Activated CD4-positive, alpha-beta T cell treated with anti-CD3 and anti-CD28 coated beads, Interleukin-2, amount 50 U/mL, for 24 hours (primary cell): Measurements from ENCODE around the gene ELF3.
"Not testable (repeated sequence)": the region's sequence is repeated elsewhere in the genome, so short reads cannot be mapped to it uniquely, and the experiment has no call there.

Experiments
- DNase-seq, 2 donors: peaks; one replicate each; pipeline ENCODE4 v3.0.0-alpha.2; 2020; ENCODE audit warnings: low read depth in 1 of 2, low spot score in 1 of 2

Gene ELF3

DNA sequence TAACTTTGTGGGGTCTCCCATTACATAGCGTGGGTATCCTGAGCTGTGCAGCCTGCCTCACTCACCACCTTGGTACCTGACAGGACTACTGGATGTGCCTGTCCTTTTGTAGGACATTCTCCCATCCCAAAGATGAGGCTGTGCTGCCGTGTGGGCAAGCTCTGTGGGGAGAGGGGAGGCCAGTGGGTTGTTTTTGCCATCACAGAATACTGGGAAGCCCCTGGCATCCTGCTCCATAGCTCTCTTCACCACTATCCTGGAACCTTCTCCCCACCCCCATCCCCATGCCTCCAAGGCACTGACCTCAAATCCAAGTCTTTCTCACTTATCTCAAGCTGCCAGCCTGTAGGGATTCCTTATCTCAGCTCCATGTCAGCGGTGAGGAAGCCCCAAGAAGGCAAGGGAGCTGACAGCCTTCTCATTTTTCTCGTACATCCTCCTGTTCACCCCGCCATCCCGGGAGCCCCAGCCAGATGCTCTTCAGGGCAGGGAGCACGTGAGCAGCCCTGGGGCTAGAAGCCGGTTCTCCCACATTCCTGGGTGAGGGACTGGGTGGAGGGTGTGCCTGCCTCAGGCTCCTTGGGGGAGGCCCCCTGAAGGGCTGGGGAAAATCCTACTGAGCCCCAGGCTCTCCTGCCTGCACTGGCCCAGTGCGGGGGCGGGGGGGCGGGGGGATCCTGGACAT, 2.4 kb upstream of the ELF3 start:
- no peak for DNase-seq

DNA sequence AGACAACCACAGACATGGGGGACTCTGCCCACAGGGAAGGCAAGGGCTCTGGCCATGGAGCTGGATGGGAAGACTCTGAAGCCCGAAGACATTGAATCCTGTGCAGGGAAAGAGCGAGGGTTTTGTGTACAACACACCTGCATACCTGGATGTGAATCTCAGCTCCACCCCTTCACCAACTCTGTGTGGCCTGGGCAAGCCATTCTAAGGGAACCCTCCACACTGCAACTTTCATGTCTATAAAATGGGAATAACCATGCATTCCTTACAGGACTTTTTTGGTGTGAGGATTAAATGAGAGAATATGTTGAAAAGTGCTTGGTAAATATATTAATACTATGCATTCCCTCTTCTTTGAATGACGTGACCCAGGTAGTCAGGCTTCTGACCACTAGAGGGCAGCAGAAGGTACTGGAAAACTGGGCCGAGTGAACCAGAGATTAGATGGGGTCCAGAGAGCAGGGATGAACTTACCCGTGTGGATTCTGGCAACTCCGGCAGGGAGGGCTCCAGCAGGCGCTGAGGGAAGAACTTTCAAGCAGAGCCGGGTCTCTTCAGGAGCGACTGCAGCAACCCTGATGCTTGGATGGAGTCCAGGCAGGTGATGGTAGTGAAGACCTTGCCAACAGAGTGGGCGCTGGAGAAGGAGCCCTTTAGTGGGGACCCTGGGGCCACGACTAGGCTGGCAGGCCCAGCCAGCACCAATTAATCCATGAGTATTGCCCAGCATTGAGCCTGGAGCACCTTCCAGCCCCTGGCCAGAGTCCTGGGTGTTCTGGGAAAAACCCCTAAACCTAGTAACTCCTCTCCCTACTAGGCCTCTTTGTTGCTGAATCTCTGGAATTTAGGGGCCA, 834 bp upstream of the ELF3 start:
- DNase-seq, result peak; percentile 31 to 67

DNA sequence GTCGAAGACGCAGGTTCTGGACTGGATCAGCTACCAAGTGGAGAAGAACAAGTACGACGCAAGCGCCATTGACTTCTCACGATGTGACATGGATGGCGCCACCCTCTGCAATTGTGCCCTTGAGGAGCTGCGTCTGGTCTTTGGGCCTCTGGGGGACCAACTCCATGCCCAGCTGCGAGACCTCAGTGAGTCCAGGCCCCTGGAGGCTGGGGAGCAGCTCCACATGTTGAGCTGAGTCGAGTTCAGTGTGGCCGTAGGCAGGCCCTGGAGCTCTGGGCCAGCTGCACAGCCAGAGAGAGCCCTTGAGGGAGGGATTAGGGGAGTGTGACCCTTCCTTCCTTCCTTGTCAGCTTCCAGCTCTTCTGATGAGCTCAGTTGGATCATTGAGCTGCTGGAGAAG, 1.6 kb downstream of the ELF3 start:
- no peak for DNase-seq

DNA sequence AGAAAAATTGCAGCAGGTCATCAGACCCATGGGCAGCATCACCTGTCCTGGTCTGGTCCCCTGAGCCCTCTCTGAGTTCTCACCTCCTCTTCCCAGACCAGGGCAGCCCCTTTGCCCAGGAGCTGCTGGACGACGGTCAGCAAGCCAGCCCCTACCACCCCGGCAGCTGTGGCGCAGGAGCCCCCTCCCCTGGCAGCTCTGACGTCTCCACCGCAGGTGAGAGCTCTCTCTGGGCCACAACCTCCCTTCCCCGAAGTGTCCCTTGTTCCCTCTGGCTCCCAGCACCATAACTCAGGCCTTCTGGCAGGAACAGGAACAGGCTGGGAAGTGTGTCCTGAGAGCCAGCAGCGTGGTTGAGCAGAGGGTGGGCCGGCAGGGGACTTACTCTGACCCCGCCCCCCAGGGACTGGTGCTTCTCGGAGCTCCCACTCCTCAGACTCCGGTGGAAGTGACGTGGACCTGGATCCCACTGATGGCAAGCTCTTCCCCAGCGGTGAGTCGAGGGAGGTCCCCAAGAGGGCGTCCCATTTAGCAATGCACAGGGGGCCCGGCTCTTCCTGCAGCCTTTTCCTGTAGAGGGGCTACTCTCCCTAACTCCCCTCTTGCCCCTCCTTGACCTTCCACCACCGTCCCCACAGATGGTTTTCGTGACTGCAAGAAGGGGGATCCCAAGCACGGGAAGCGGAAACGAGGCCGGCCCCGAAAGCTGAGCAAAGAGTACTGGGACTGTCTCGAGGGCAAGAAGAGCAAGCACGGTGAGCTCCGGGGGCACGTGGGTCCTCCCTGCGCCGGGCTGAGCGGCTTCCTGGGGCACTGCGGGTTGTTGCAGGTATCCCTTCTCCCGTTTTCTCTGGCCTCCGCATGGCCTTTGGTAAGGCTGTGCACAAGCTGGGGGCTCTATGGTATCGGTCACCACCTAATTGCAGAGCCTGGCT, 2.4 kb downstream of the ELF3 start:
- no peak for DNase-seq

DNA sequence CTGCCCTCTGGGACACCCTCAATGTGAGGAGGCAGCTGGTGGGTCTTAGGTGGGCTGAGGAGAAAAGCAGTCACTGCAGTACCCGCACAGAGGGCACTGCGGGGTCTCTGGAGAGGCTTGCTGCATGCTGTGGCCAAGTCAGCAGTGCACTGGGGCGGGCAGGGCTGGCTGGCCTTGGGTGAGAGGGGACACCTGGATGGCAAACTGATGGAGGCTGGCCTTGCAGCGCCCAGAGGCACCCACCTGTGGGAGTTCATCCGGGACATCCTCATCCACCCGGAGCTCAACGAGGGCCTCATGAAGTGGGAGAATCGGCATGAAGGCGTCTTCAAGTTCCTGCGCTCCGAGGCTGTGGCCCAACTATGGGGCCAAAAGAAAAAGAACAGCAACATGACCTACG, 3.2 kb downstream of the ELF3 start:
- no peak for DNase-seq

DNA sequence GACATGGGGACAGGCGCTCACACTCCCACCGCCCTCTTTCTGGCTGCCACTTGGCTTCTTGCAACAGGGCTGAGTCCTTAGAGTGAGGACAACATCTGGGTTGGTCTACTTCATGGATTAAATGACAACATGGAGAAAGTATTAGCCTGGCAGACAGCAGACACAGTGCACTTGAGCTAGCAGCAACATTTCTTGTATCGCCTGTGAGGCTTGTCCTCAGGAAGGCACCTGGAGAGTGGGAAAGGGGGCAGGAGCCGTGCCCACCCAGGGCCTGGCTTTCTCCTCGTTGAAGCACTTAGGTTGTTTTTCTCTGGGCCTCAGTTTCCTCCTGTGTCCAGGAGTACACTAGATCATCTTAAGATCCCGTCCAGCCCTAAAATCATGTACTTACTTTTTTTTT, 3.7 kb downstream of the ELF3 start:
- no peak for DNase-seq

DNA sequence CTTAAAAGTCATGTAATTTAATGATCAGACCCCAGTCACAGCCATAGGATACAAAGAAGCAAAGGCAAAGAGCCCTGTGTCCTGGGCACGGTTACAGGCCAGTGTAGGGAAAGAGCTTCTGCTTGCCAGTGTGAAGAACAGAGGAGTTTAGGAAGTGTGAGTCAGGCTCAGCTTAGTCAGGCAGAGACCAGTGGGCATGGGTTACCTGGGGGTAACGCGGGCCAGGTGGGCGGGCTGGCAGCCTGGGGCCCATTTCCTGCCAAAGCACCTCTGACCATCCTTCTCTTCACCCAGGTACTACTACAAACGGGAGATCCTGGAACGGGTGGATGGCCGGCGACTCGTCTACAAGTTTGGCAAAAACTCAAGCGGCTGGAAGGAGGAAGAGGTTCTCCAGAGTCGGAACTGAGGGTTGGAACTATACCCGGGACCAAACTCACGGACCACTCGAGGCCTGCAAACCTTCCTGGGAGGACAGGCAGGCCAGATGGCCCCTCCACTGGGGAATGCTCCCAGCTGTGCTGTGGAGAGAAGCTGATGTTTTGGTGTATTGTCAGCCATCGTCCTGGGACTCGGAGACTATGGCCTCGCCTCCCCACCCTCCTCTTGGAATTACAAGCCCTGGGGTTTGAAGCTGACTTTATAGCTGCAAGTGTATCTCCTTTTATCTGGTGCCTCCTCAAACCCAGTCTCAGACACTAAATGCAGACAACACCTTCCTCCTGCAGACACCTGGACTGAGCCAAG, 4.7 kb downstream of the ELF3 start:
- no peak for DNase-seq

DNA sequence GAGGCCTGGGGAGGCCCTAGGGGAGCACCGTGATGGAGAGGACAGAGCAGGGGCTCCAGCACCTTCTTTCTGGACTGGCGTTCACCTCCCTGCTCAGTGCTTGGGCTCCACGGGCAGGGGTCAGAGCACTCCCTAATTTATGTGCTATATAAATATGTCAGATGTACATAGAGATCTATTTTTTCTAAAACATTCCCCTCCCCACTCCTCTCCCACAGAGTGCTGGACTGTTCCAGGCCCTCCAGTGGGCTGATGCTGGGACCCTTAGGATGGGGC, 5.2 kb downstream of the ELF3 start:
- no peak for DNase-seq

DNA sequence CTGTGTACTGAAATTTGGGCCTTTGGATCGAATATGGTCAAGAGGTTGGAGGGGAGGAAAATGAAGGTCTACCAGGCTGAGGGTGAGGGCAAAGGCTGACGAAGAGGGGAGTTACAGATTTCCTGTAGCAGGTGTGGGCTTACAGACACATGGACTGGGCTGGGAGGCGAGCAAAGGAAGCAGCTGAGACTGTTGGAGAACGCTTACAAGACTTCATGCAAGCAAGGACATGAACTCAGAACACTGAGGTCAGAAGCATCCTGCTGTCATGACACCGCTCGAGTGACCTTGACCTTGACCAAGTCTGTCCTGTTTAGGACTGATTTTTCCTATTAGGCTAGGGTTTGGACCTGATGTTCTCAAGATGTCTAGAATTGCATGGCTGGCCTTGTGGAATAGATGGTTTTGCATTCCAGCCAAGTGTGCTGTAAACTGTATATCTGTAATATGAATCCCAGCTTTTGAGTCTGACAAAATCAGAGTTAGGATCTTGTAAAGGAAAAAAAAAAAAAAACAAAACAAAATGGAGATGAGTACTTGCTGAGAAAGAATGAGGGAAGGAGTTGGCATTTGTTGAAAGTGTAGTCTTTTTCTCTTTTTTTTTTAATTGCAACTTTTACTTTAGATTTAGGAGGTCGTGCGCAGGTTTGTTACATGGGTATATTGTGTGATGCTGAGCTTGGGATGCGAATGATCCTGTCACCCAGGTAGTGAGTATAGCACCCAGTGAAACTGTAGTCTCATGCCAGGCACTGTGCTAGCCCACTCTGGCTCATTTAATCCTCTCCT, 5.8 kb downstream of the ELF3 start:
- no peak for DNase-seq

DNA sequence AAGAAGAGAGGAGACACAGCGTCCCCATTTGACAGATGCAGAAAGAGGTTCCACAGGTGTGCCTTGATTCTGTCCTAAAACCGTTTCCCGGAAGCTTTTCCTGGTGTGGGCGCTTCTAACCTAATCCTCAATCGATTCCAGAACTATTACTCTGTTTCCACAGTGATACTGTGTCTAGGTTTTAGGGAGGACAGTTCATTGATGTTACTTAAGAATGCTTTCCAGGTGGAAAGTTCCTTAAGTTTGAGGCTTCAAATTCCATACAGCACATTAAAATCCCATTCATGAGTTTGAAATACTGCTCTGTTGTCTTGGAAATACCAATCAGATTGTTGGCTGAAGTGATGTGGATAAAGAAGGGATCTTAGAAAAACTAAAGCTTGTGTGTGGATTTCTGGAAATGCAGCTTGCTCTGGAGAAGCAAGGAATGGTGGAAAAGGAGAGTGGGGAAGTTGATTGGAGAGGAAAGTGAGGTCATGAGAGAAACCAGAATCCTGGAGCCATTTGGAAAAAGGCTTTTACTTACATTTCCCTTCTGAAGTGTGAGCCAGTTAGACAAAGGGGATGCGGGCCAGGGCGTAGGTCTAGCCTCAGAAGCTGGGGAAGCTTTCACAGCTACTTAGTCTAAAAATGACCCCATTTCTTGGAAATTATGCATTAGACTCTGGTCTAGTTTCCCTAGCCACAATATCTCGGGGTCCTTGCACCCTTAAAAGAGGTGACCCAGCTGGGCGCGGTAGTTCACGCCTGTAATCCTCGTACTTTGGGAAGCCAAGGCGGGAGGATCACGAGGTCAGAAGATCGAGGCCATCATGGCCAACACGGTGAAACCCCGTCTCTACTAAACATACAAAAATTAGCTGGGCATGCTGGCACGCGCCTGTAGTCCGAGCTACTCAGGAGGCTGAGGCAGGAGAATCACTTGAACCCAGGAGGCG, 6.7 kb downstream of the ELF3 start:
- DNase-seq, result no peak

DNA sequence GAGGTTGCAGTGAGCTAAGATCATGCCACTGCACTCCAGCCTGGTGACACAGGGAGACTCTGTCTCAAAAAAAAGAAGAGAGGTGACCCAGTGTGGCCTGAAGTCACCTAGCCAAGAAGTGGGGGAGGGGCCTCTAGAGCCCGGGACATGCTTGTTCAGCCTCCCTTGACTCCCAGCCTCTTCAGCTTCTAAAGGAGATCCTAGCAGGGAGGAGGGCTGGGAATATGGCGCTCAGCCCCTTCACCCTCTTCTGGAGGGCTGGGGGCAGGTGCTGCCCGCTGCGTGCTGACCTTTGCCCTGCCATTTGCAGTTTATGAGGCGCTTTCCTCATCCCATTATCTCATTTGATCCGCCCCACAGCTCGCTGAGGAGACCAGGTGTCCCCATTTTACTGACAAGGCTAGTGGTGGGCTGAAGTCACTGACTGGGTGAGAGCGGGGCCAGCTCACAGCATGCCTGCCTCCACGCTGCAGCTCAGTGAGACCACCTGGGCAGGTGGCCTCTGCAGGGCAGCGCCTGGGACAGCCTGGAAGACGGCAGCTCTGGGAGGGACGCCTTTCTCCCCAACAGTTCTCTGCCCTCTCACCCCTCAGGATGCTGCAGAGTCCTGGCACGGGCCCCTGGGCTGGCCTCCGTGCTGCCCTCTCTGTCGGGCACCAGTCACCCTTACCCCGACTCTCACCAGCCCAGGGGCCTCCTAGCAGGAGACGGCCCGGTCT, 7.5 kb downstream of the ELF3 start:
- no peak for DNase-seq

DNA sequence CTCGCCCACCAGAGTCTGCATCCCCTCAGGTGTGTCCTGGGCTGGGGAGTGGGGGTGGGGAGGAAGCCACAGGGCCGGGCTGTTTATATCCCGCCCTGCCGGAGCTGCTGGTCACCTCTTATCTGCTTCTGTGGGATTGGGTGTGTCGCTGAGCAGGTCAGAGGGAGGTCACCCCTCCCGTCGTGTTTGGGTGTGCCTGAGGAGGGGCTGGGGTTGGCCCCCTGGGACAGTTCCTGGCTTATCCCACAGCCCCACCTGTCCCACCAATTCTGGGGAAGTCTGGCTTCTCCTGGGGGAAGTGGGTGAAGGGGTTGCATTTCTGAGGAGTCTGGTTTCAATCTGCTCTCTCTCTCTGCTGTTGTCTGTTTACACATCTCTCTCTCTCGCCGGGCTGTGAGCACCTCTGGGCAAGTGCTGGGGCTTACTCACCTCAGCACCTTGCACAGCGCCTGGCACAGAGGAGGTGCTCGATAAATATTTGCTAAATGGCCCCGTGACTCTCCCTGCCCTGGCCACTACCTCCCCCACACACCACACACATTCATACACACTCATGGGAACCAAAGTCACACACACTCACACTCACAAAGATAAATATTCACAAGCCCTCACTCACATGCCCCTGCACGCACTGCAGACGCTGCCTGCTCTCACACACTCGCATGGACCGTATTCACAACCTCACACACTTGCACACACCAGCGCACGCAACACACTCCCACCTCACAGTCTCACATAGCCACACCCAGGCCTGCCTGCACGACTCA, 8.3 kb downstream of the ELF3 start:
- DNase-seq, result no peak

DNA sequence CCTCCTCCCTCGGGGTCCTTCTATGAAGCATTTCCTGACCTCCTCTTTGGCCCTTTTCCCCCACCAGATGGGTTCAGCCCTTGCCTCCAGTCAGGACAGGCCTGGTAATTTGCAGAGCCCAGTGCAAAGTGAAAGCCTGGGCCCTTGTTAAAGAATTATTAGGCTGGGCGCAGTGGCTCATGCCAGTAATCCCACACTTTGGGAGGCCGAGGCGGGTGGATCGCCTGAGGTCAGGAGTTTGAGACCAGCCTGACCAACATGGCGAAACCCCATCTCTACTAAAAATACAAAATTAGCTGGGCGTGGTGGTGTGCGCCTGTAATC, 8.8 kb downstream of the ELF3 start:
- not testable (repeated sequence) for DNase-seq

DNA sequence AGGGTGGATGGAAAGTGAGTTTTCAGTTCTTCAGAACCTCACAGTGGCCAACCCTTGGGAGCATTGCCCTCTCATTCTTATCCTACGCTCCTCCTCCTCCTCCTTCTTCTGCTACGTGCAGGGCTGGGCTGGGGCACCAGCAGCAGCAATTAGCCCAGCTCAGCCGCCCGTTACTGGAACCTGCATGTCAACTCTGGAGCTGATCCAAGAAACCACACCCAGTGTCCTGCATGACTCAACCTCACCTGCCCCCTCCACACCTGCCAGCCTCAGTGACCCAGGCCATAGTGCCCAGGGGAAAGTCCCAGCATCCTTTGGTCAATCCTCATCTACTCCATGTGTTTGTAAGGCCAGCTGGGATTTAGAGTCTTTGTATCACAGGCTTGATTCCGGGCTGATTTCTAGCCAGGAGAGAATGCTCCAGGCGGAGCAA, 12.6 kb downstream of the ELF3 start:
- no peak for DNase-seq

DNA sequence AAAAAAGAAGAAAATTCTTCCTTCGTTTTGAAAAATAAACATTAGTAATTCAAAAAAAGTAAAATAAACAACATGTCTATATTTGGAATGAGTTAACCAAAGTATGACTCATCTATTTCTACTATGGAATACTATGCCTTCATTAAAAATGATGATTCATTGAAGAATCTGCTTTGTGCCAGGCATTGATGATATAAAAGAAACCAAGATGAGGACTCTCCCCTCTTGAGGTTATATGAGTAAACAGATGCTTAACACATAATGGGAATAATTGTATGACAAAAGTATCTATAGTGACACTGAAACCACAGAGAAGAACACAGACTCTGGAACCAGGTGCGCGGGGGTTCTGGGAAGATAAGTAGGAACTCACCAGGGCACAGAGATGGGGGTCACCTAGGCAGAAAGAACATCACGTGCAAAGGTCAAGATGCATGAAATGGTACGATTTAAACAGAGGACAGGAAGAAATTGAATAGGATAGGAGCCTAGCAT, 18.8 kb downstream of the ELF3 start:
- no peak for DNase-seq

DNA sequence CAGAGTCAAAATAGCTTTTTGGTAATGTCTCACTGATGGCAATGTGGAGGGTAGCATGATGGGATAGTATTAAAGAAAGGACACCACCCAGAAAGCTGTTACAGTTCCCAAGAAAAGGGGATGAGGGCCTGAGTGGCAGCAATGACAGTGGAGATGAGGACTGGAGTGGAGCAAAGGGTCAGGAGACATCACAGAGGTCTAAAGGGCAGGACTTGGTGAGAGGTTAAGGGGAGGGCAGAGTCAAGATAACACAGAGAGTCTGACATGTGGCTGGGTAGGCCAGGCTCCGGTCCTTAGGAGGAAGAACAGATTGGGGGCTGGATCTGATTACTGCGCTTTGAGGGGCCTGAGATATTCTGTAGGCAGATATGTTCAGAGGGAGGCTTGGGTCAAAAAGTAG, 19.3 kb downstream of the ELF3 start:
- DNase-seq, result no peak

DNA sequence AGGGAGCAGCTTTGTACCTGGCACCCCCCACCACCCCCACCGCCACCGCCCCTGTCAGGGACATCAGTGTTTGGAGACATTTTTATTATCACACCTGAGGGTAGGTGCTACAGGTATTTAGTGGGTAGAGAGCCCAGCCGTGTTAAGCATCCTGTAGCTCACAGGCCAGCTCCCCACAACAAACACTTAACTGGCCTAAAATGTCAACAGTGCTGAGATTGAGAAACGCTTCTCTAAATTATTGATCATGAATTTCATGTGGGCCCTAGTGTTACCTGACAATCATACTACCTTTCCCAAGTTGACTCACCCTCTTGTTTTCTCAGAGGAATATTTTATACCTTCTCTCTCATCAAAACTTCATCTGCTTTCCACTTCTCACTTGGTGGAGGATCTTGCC, 21.4 kb downstream of the ELF3 start:
- no peak for DNase-seq

DNA sequence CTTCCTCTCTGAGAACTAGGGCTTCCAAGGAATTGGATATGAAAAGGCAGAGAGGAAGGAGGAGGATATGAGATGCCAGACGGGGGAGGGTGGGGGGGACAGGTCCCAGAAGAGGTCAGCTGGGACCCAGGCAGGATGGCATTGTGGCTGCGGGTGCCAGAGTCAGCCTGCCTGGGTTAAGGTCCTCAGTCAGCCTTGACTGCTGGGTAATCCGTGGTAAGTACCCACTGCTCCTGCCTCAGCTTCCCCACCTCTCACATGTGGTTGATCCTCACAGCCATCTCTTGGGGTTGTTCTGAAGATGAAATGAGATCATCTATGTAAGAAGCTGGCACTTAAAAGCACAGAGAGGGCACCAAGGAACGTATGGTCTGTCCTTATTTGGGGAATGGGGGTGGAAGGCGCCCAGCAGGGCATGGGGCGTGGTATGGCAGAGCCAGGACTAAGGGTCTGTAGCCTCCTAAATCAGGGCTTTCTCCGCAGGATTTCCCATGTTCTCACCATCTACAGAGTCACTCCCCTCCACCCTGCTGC, 23.8 kb downstream of the ELF3 start:
- DNase-seq, result no peak
